ENCODE data around the gene TPSG1.

The TPSG1 gene

DNA sequence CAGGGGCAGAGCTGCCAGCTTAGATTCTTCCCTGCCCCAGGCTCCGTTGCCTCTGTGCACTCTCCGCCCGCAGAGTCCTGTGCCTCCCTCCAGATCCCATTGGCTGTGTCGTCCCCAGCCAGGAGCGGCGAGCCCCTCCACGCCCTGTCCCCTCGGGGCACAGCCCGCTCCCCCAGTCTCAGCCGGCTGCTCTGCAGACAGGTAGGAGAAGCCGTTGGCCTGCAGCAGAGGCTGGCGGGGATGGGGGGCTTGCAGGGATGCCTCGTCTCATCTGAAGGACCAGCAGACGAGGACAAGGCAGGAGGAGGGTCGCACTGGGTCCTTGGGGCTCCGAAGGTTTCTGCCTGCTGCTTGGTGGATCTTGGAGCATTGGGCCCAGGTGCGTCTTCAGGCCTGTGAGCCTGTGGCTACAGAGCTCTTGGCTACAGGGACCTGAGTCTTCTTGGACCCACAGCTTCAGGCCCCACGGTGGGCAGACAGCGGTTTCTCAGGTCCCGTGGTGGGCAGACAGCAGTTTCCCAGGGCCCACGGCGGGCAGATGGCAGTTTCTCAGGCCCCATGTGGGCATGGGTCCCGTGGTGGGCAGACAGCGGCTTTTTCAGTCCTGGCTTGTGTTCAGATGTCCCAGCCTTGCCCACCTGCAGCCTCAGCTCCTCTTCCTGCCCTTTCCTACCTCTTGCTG lies 6.0 kb downstream of the TPSG1 start:
- DNase-seq = no peak
- in situ Hi-C loops (cut with MboI; ENCODE audit: low pct_unique_long_range_greater_than_20kb, low sequenced_read_pairs) = no loop called here

DNA sequence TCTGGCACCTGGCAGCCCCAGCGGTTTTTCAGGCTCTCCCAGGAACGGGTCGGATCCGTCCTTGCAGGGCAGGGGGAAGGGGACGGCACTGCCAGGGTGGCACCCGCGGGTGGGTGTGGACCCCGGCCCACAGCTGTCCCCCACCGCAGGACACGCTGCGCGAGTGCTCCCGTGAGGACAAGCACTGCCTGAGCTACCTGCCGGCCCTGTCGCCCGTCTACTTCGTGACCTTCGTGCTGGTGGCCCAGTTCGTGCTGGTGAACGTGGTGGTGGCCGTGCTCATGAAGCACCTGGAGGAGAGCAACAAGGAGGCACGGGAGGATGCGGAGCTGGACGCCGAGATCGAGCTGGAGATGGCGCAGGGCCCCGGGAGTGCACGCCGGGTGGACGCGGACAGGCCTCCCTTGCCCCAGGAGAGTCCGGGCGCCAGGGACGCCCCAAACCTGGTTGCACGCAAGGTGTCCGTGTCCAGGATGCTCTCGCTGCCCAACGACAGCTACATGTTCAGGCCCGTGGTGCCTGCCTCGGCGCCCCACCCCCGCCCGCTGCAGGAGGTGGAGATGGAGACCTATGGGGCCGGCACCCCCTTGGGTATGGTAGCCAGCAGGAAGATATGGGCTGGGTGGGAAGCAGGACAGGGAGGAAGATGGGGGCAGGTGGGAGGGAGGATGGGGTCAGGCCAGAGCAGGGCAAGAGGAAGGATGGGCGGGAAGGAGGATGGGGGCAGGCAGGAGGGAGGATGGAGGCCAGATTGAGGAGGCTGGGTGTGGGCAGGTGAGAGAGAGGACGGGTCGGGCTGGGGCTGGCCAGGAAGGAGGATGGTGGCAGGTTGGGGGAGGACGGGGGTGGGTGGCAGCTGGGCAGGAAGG lies 6.8 kb downstream of the TPSG1 start:
- in situ Hi-C loops (cut with MboI; ENCODE audit: low pct_unique_long_range_greater_than_20kb, low sequenced_read_pairs) = no loop called here
- no peak for DNase-seq

DNA sequence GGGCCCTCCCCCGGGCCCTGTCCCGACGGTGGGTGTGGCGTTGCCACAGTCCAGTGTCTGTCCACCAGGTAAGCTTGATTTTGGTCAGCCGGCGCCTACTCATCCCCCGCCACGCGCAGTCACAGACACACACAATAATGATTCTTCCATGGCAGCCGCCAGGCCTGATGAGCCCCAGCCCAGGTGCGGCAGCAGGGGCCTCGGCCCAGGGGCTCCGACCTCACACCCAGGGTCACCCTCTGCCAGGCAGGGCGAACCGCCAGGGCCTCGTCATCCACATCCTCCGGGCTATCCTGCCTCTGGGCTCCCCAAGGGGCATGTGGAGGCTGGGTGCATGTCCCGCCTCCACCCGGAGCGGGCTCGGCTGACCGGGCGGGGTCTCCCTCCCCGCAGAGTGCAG lies 7.5 kb downstream of the TPSG1 start:
- DNase-seq = no peak
- in situ Hi-C loops (cut with MboI; ENCODE audit: low pct_unique_long_range_greater_than_20kb, low sequenced_read_pairs) = no loop called here

DNA sequence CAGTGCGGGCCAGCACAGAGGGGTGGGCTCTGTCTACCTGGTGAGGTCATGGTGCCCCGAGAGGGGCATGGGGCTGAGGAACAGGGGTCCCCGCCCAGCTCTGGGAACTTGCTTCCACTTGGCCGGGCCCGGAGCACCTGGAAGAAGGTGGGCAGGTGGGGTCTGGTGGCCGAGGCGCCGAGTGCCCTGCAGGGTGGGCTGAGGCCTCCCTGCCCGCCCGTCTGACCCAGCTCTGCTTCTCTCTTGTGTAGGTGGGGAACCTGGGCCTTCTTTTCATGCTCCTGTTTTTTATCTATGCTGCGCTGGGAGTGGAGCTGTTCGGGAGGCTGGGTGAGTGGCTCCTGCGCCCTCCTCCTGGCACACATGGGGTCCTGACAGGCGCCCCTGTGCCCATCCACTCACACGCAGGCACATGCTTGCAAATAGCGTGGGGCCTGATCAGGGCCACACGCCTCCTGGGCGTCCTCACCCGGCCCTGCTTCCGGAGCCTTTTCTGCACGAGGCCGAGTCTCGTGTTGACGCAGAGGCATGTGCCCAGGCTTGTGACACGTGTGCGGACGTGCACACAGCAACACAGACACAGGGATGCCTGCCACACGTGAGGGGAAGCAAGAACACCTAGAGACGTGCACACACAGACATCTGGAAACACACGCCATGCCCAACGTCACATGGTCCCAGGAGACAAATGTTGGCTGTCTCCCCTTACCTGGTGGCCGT lies 8.2 kb downstream of the TPSG1 start:
- DNase-seq = no peak
- in situ Hi-C loops (cut with MboI; ENCODE audit: low pct_unique_long_range_greater_than_20kb, low sequenced_read_pairs) = no loop called here

DNA sequence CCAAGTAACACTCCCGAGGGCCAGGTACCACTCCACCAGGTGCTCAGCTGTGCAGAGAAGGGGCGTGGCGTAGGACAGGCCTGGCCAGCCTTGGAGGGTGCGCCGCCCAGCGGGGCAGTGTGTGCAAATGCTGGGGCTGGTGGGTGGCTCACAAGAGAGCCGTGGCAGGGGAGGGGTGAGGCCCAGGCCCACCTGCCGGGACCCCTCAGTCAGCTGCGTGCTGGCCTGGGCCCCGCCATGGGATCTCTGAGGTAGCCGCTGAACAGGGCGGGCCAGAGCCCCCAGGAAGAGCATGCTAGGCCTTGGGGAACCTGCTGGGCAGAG lies 8.8 kb downstream of the TPSG1 start:
- no peak for DNase-seq
- in situ Hi-C loops (cut with MboI; ENCODE audit: low pct_unique_long_range_greater_than_20kb, low sequenced_read_pairs) = no loop called here

DNA sequence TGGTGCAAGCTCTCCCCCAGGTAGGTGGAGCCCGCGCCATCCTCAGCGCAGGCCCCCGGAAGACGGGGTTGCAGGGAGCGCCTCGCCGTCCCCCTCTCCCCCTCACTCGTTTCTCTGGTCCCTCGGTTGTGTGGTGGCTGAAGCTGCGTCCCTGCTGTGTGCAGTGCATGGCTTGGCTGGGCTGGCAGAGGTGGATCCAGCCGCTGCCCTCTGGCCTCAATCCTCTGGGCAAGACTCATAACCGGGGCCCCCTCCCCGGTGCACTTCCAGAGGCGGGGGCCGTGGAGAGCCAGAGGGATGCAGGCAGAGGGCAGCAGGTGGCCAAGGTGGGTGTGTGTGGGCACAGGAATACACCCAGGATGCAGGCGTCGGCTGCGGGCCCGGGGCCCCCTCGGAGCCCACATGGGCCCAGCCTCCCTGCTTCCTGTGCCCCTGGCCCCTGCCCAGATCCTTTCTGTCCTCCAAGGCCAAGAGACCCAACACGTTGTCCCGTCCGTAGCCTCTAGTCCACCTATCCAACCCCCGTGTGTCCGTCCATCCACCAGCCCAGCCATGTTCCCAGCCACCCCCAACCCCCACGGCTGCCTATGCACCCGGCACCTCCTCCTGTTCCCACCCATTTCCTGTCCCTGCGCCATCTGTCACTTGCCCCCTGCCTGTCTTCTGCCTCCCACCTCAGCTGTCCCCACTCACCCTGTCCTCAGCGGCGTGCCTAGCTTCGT lies 9.3 kb downstream of the TPSG1 start:
- in situ Hi-C loops (cut with MboI; ENCODE audit: low pct_unique_long_range_greater_than_20kb, low sequenced_read_pairs) = no loop called here
- no peak for DNase-seq

DNA sequence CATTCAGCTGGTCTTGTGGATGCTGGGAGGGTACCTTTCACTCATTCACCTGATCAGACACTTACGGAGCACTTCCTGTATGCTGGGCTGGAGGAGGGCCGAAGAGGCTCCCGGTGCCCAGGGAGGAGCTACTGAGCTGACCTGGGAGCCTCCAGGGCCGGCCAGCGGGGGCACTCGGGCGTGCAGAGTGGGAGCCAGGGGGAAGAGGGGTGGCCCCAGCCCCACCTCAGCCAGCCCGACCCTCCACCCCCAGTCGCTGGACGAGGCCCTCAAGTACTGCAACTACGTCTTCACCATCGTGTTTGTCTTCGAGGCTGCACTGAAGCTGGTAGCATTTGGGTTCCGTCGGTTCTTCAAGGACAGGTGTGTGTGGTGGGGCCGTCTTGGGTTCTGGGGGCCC lies 10.3 kb downstream of the TPSG1 start:
- in situ Hi-C loops (cut with MboI; ENCODE audit: low pct_unique_long_range_greater_than_20kb, low sequenced_read_pairs) = no loop called here
- no peak for DNase-seq

DNA sequence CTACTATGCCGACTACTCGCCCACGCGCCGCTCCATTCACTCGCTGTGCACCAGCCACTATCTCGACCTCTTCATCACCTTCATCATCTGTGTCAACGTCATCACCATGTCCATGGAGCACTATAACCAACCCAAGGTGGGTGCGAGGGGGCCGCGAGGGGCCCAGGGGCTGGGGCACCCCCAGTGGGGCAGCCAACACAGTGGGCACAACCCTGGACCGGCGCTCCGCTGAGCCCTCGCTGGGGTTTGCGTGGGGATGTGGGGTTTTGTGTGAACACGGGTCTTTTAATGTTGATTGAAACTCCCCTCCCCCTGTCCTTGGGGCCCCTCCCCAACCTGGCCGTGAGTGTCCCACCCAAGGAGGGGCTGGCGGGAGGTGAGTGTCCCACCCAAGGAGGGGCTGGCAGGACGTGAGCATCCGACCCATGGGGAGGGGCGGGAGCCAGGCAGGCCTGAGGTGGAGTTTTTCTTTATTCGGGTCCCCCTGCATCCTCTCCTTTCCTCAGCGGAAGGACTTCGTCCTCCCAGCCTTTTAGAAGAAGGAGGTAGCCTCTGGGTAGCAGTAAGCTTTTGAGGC lies 11.2 kb downstream of the TPSG1 start:
- DNase-seq = no peak
- in situ Hi-C loops (cut with MboI; ENCODE audit: low pct_unique_long_range_greater_than_20kb, low sequenced_read_pairs) = no loop called here

DNA sequence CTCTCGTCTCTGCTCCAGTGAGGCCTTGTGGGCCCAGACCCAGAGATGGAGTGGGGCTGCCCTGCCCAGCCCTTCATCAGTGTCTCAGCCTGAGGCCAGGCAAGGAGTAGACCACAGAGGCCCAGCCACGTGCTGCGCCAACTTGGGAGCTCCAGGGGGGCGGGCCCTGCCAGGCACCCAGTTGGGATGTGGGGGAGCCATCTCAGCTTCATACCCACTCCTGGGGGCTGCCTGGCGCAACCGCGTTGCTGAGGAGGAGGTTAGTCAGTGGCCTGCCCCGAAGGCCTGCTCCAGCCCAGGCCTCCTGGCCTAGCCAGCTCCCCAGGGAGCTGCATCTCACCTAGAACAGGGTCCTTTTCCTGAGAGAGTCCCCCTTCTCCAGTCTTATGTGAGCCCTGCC lies 11.8 kb downstream of the TPSG1 start:
- no peak for DNase-seq
- in situ Hi-C loops (cut with MboI; ENCODE audit: low pct_unique_long_range_greater_than_20kb, low sequenced_read_pairs) = no loop called here

DNA sequence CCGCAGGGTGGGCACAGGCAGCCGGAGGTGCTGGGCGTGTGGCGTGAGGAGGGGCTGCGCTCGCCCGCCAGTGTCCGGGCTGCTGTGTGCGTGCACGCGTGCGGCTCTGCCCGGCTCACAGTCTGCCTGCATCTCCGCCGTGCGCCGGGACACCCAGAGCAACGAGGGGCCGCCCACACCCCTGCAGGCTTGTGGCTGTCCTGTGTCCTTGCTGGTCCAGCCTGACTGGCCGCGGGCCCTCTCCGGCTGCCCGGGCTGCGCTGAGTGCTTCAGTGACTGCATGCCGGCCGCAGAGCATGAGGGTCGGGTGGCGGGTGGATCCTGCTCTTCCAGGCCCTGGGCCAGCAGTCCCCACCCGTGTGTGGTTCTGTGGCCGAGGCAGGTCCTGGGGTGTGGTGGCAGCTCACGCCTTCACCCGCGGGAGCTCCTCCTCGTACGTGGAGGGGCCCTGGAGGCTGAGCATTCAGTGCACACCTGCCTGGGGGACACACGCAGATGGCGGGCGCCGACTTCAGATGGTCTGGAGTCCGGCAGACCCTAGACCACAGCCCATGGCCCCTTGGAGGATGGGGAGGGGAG lies 12.4 kb downstream of the TPSG1 start:
- in situ Hi-C loops (cut with MboI; ENCODE audit: low pct_unique_long_range_greater_than_20kb, low sequenced_read_pairs) = no loop called here
- DNase-seq = no peak

DNA sequence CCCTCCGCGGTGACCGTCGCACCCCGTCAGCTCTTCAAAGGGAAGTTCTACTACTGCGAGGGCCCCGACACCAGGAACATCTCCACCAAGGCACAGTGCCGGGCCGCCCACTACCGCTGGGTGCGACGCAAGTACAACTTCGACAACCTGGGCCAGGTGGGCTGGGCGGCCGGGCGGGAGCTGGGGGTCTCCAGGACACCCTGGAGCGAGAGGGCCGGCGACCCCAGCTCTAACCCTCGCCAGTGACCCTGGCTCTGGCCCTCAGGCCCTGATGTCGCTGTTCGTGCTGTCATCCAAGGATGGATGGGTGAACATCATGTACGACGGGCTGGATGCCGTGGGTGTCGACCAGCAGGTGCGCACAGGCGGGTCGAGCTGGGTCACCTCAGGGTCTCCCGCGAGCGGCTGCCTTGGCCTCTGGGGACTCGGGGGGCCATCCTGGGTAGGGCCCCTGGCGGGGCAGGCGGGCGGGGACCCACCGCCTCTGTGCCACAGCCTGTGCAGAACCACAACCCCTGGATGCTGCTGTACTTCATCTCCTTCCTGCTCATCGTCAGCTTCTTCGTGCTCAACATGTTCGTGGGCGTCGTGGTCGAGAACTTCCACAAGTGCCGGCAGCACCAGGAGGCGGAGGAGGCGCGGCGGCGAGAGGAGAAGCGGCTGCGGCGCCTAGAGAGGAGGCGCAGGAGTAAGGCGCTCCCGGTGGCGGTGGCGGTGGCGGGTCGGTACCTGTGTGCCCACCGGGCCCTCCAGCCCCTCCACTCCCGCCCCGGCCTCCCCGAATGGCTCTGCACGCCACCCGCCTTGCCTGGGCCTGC lies 13.4 kb downstream of the TPSG1 start:
- in situ Hi-C loops (cut with MboI; ENCODE audit: low pct_unique_long_range_greater_than_20kb, low sequenced_read_pairs) = no loop called here
- DNase-seq = no peak

DNA sequence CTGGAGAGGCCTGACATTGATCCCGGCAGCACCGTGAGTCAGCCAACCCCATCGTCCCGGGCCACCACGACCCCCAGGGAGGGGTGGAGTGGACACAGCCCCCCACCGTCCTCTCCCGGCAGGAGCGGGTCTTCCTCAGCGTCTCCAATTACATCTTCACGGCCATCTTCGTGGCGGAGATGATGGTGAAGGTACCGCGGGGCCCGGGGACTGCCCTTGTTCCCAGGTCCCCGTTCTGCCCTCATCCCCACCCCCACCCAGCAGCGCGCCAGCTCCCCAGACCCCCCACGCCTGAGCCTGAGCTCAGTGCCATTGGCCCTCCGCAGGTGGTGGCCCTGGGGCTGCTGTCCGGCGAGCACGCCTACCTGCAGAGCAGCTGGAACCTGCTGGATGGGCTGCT lies 14.6 kb downstream of the TPSG1 start:
- in situ Hi-C loops (cut with MboI; ENCODE audit: low pct_unique_long_range_greater_than_20kb, low sequenced_read_pairs) = no loop called here
- no peak for DNase-seq

DNA sequence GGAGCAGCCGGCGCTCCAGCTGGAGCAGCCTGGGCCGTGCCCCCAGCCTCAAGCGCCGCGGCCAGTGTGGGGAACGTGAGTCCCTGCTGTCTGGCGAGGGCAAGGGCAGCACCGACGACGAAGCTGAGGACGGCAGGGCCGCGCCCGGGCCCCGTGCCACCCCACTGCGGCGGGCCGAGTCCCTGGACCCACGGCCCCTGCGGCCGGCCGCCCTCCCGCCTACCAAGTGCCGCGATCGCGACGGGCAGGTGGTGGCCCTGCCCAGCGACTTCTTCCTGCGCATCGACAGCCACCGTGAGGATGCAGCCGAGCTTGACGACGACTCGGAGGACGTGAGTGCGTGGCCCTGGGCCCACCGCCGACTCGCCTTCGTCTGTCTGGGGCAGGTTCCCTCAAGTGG lies 16.0 kb downstream of the TPSG1 start:
- in situ Hi-C loops (cut with MboI; ENCODE audit: low pct_unique_long_range_greater_than_20kb, low sequenced_read_pairs) = no loop called here
- no peak for DNase-seq

DNA sequence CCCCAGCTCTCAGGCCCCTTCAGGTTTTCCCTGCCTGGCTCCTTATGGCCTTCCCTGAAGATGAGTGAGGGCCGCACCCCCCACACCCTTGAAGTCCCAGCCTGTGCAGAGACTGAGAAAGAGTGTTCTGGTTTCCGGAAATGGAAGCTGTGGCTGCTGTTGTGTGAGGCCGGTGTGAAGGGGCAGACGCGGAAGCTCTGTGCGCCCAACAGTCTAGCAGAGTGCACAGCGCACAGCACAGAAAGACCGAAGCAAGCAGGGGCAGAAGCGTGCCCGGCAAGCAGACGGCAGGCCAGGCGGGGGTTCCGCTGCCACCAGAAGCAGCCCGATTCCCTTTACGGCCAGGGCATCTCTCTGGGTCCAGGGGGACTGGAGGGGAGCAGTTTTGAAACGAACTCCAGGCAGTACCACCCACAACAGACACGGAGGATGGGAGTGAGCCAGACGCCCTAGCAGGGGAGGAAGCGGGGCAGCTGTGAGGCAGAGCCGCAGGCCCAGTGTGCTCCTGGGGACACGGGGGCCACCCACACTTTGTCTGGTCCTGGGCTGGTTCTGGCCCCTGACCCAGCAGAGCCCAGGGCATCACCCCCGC lies 16.7 kb downstream of the TPSG1 start:
- no peak for DNase-seq
- in situ Hi-C loops (cut with MboI; ENCODE audit: low pct_unique_long_range_greater_than_20kb, low sequenced_read_pairs) = no loop called here

DNA sequence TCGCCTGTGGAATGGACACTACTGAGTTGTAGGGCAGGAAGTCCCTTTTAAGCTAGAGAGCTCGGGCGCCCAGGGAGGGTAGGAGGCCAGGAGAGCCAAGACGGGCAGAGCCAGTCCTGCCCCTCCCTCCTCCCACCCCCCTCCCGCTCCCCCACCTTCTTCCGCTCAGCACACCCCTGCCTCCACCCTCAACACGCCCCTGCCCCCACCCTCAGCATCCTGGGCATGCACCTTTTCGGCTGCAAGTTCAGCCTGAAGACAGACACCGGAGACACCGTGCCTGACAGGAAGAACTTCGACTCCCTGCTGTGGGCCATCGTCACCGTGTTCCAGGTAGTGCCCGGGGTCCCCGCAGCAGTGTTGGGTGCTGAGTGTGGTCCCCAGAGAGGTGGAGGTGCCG lies 18.3 kb downstream of the TPSG1 start:
- in situ Hi-C loops (cut with MboI; ENCODE audit: low pct_unique_long_range_greater_than_20kb, low sequenced_read_pairs) = no loop called here
- DNase-seq = no peak

DNA sequence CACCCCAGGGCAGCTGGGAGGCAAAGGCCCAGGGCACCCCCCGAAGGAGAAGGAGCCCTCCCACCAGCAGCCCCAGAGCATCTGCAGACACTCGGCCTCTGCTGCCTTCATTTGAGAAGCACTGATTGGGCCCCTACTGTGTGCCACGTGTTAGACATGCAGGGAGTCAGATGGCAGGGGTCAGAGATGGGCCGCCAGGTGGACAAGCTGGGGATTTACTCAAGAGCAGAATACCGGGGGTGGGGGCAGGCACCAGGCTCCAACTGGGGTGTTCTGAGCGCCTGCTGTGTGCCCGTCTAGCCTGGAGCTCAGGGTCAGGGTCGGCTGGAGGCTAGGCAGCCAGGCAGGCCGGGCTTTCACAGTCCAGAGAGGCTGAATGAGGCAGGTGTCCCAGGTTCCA lies 18.7 kb downstream of the TPSG1 start:
- in situ Hi-C loops (cut with MboI; ENCODE audit: low pct_unique_long_range_greater_than_20kb, low sequenced_read_pairs) = no loop called here
- DNase-seq = no peak

DNA sequence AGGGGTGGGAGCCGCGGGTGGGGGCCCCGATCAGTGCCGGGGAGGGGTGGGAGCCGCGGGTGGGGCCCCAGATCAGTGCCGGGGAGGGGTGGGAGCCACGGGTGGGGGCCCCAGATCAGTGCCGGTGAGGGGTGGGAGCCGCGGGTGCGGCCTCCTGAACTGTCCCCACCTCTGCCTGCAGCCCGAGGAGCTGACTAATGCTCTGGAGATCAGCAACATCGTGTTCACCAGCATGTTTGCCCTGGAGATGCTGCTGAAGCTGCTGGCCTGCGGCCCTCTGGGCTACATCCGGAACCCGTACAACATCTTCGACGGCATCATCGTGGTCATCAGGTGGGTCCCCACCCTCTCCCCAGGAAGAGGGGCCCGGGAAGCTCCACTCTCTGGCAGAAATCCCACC lies 20.1 kb downstream of the TPSG1 start:
- in situ Hi-C loops (cut with MboI; ENCODE audit: low pct_unique_long_range_greater_than_20kb, low sequenced_read_pairs) = no loop called here
- no peak for DNase-seq

DNA sequence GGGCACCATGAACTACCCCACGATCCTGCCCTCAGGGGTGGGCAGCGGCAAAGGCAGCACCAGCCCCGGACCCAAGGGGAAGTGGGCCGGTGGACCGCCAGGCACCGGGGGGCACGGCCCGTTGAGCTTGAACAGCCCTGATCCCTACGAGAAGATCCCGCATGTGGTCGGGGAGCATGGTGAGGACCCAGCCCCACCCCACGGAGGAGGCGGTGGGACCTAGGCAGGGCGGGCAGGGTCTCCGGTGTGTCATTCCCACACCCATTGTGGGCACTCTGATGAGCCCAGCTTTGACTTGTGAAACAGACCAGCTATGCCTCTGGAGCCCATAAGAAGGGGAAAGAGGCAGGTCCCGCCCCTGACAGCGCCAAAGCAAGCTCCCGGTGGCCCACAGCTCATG lies 22.8 kb downstream of the TPSG1 start:
- in situ Hi-C loops (cut with MboI; ENCODE audit: low pct_unique_long_range_greater_than_20kb, low sequenced_read_pairs) = no loop called here
- no peak for DNase-seq
